ENCODE measurements around the gene CAMTA2.

CAMTA2 gene

GRCh38 chr17:4936436-4936835 lies 51.0 kb downstream of the CAMTA2 start:
- no peak for TF ChIP-seq CTCF (IDR thresholded peaks at IDR 0.05)

- no peak for TF ChIP-seq CTCF (IDR thresholded peaks at IDR 0.05)
Observed at GRCh38 chr17:4935650-4936049, 51.8 kb downstream of the CAMTA2 start.

GRCh38 chr17:4934173-4934979 lies 53.1 kb downstream of the CAMTA2 start:
- TF ChIP-seq CTCF (IDR thresholded peaks at IDR 0.05): no peak

GRCh38 chr17:4933646-4934045 lies 53.8 kb downstream of the CAMTA2 start:
- no peak for TF ChIP-seq CTCF (IDR thresholded peaks at IDR 0.05)

- TF ChIP-seq CTCF (IDR thresholded peaks at IDR 0.05): no peak
Observed at GRCh38 chr17:4932756-4933155, 54.7 kb downstream of the CAMTA2 start.

- TF ChIP-seq CTCF (IDR thresholded peaks at IDR 0.05): no peak
Observed at GRCh38 chr17:4931963-4932362, 55.5 kb downstream of the CAMTA2 start, which contains the start of gene GP1BA. Gene GP1BA, plus strand, starts transcription at chr17:4932277. Its CDS starts 328 bp downstream, at chr17:4932605.

- TF ChIP-seq CTCF (IDR thresholded peaks at IDR 0.05): no peak
Observed at GRCh38 chr17:4928881-4929280, 58.6 kb downstream of the CAMTA2 start.

Data from LNCAP (cell line).